GM19043 (cell line): ENCODE data around the gene OR5H2.

Experiments used
- ATAC-seq: cut with Tn5 transposase; IDR thresholded peaks from one replicate; pipeline ENCODE4 v1.9.1; 2021; ENCODE audit warnings: low read depth; ENCODE audit not compliant: unreplicated experiment

OR5H2 gene

GRCh38 chr3:98329392-98330124, 47.3 kb downstream of the OR5H2 start:
- peak; percentile 68 for ATAC-seq

- no peak for ATAC-seq
Observed at GRCh38 chr3:98331329-98331728, 49.0 kb downstream of the OR5H2 start.
